Small intestine (tissue), 7 donors: ENCODE results near the gene ABCA8. TPM values are rescaled to one million over a fixed set of nuclear protein-coding genes. Genes with fewer than 3 reads are reported as not detected.

Experiments used
- DNase-seq, 2 donors: peaks; one replicate each; pipeline versions ENCODE4 v3.0.0 to v3.0.0-alpha.2; 2013
- FAIRE-seq: peaks from 2 replicates; lab custom pipeline; 2012; peaks lifted over from hg19 to GRCh38; lab: Jason Lieb, UNC
- H3K27ac ChIP-seq, 3 donors: one replicate each; pipeline ENCODE4 v1.5.1; 2013; ENCODE audit warnings: low read length in 2 of 3, mild to moderate bottlenecking in 2 of 3, control low read depth in 1 of 3, inconsistent platforms in 1 of 3, low read depth in 1 of 3, moderate library complexity in 1 of 3
- H3K27me3 ChIP-seq, 3 donors: one replicate each; pipeline ENCODE4 v1.6.1; 2013; ENCODE audit warnings: low read length in 3 of 3, inconsistent platforms in 1 of 3; ENCODE audit not compliant: control insufficient read depth in 3 of 3, insufficient read depth in 3 of 3
- H3K36me3 ChIP-seq, 3 donors: one replicate each; pipeline ENCODE4 v1.6.1; 2013; ENCODE audit warnings: low read length in 3 of 3, inconsistent platforms in 1 of 3, low read depth in 1 of 3, mild to moderate bottlenecking in 1 of 3, moderate library complexity in 1 of 3; ENCODE audit not compliant: control insufficient read depth in 3 of 3, insufficient read depth in 2 of 3
- H3K4me1 ChIP-seq, 3 donors: one replicate each; pipeline ENCODE4 v1.6.1; 2013; ENCODE audit warnings: low read length in 2 of 3, inconsistent platforms in 1 of 3, low read depth in 1 of 3, mild to moderate bottlenecking in 1 of 3, moderate library complexity in 1 of 3; ENCODE audit not compliant: control insufficient read depth in 3 of 3, insufficient read depth in 2 of 3
- H3K4me3 ChIP-seq, 3 donors: one replicate each; pipeline ENCODE4 v1.5.1; 2013; ENCODE audit warnings: low read length in 3 of 3, control low read depth in 1 of 3, inconsistent platforms in 1 of 3, low read depth in 1 of 3, mild to moderate bottlenecking in 1 of 3, moderate library complexity in 1 of 3
- H3K9me3 ChIP-seq, 2 donors: one replicate each; pipeline ENCODE4 v1.6.1; 2013; ENCODE audit warnings: low read depth in 1 of 2, low read length in 1 of 2; ENCODE audit not compliant: control insufficient read depth in 2 of 2, insufficient read depth in 1 of 2
- WGBS, 3 donors: extraction: QIAGEN DNeasy Blood & Tissue Kit; methylation state at CpG; one replicate each; pipeline ENCODE4 v1.1.7; 2013; 5-methylcytosine and 5-hydroxymethylcytosine counted together
- polyA plus RNA-seq, 4 donors: library from polyadenylated mRNA; stranded (reverse) in 3 of 4; unstranded in 1 of 4; fragments of 200-250 nt in 3 of 4; fragments of 120-200 nt in 1 of 4; gene quantifications; one replicate each; pipeline versions ENCODE4 v1.2.1 to v1.2.3, GENCODE V29; 2013
- donor health status: healthy with polysubstance abuse.
- donor health status: control.
- donor health status: control.
- donor health status: Bipolar disorder and iron deficiency.
- donor health status: healthy.

Gene ABCA8
- polyA plus RNA-seq, 4 donors = 1.5 to 7.7 (median 1.9) TPM; not detected in 1

- Histone ChIP-seq H3K4me1 (no peaks in the 10 kb centered on the region), H3K27me3 (no peaks in the 10 kb centered on the region), H3K36me3 (peaks cover 0 to 2% (median 0%) of the 10 kb centered on the region in 3 donors), H3K27ac (no peak overlapping the region), H3K4me3 (no peak overlapping the region), H3K9me3 (no peaks in the 10 kb centered on the region)
- 82 to 85% (median 83%) methylated on average over 3 of the region's 3 CpGs for WGBS, 3 donors
- DNase-seq (no peak), FAIRE-seq (no peak)
Measured at GRCh38 chr17:68870161-68870826, 84.9 kb downstream of the ABCA8 start.

GRCh38 chr17:68868708-68869107, 86.5 kb downstream of the ABCA8 start:
- 44 to 50% (median 45%) methylated on average over 3 of the region's 3 CpGs for WGBS, 3 donors
- peaks cover 0 to 2% (median 0%) of the 10 kb centered on the region in 3 donors for H3K36me3 ChIP-seq
- no peaks in the 10 kb centered on the region for H3K4me1 ChIP-seq
- H3K4me3 ChIP-seq = no peak overlapping the region
- H3K9me3 ChIP-seq = no peaks in the 10 kb centered on the region
- no peaks in the 10 kb centered on the region for H3K27me3 ChIP-seq
- no peak overlapping the region for H3K27ac ChIP-seq
- DNase-seq (no peak), FAIRE-seq (no peak)

- no peak for DNase-seq
- no peak for FAIRE-seq
- Histone ChIP-seq H3K36me3 (peaks cover 0 to 2% (median 0%) of the 10 kb centered on the region in 3 donors), H3K4me3 (no peak overlapping the region), H3K9me3 (no peaks in the 10 kb centered on the region), H3K27me3 (no peaks in the 10 kb centered on the region), H3K4me1 (no peaks in the 10 kb centered on the region), H3K27ac (no peak overlapping the region)
- WGBS, 3 donors = 54 to 59% (median 56%) methylated on average over 7 of the region's 7 CpGs
Measured at GRCh38 chr17:68867759-68868516, 87.3 kb downstream of the ABCA8 start.

- Histone ChIP-seq H3K4me1 (no peaks in the 10 kb centered on the region), H3K27me3 (no peaks in the 10 kb centered on the region), H3K4me3 (no peak overlapping the region), H3K9me3 (no peaks in the 10 kb centered on the region), H3K36me3 (peaks cover 0 to 2% (median 0%) of the 10 kb centered on the region in 3 donors), H3K27ac (no peak overlapping the region)
- no peak for DNase-seq
- WGBS, 3 donors = 76 to 88% (median 85%) methylated on average over 2 of the region's 2 CpGs
- FAIRE-seq = no peak
Measured at GRCh38 chr17:68865584-68865983, 89.6 kb downstream of the ABCA8 start.

- H3K9me3 ChIP-seq = peaks cover 0 to 3% of the 10 kb centered on the region in 2 donors
- H3K36me3 ChIP-seq = no peaks in the 10 kb centered on the region
- H3K4me3 ChIP-seq = no peak overlapping the region
- no peaks in the 10 kb centered on the region for H3K4me1 ChIP-seq
- no peak for DNase-seq
- no peaks in the 10 kb centered on the region for H3K27me3 ChIP-seq
- FAIRE-seq = no peak
- no peak overlapping the region for H3K27ac ChIP-seq
- WGBS, 3 donors = 94 to 98% (median 94%) methylated on average over 1 of the region's 1 CpG
Measured at GRCh38 chr17:68863091-68863652, 92.0 kb downstream of the ABCA8 start.

GRCh38 chr17:68861602-68862001, 93.6 kb downstream of the ABCA8 start:
- Histone ChIP-seq H3K4me1 (no peaks in the 10 kb centered on the region), H3K36me3 (no peaks in the 10 kb centered on the region), H3K4me3 (no peak overlapping the region), H3K27ac (no peak overlapping the region), H3K9me3 (peaks cover 0 to 3% of the 10 kb centered on the region in 2 donors), H3K27me3 (no peaks in the 10 kb centered on the region)
- DNase-seq (no peak), FAIRE-seq (no peak)
- WGBS, 3 donors = 10 to 26% (median 24%) methylated on average over 1 of the region's 1 CpG

- H3K9me3 ChIP-seq = peaks cover 0 to 3% of the 10 kb centered on the region in 2 donors
- no peaks in the 10 kb centered on the region for H3K27me3 ChIP-seq
- no peak overlapping the region for H3K4me3 ChIP-seq
- H3K36me3 ChIP-seq = no peaks in the 10 kb centered on the region
- no peak for DNase-seq
- 55 to 72% (median 60%) methylated on average over 2 of the region's 2 CpGs for WGBS, 3 donors
- FAIRE-seq = no peak
- H3K4me1 ChIP-seq = no peaks in the 10 kb centered on the region
- no peak overlapping the region for H3K27ac ChIP-seq
Measured at GRCh38 chr17:68860941-68861340, 94.3 kb downstream of the ABCA8 start.

GRCh38 chr17:68854452-68854851, 100.7 kb downstream of the ABCA8 start:
- Histone ChIP-seq H3K4me3 (no peak overlapping the region), H3K36me3 (no peaks in the 10 kb centered on the region), H3K27ac (no peak overlapping the region), H3K9me3 (peaks cover 0 to 3% of the 10 kb centered on the region in 2 donors), H3K4me1 (no peaks in the 10 kb centered on the region), H3K27me3 (no peaks in the 10 kb centered on the region)
- no peak for DNase-seq
- 60 to 93% (median 88%) methylated on average over 1 of the region's 1 CpG for WGBS, 3 donors
- FAIRE-seq = no peak
